HEK293T (cell line): ENCODE results near the gene ZNF655.

Experiments used
- BHLHE40 ChIP-seq: fragments of 450-650 bp; IDR thresholded peaks from 2 replicates; pipeline ENCODE4 v1.6.1; 2016; ENCODE audit warnings: mild to moderate bottlenecking, moderate library complexity, borderline replicate concordance
- FOXK2 ChIP-seq: fragments of 450-650 bp; IDR thresholded peaks from 2 replicates; pipeline ENCODE4 v1.6.1; 2016; ENCODE audit warnings: mild to moderate bottlenecking
- FOXM1 ChIP-seq: fragments of 450-650 bp; IDR thresholded peaks from 2 replicates; pipeline ENCODE4 v1.6.1; 2017; ENCODE audit warnings: mild to moderate bottlenecking, borderline replicate concordance
- HDGF ChIP-seq: fragments of 450-650 bp; IDR thresholded peaks from 2 replicates; pipeline ENCODE4 v1.6.1; 2017; ENCODE audit warnings: antibody characterized with exemption, borderline replicate concordance
- NFRKB ChIP-seq: fragments of 450-650 bp; IDR thresholded peaks from 2 replicates; pipeline ENCODE4 v1.6.1; 2016; ENCODE audit warnings: mild to moderate bottlenecking, moderate library complexity
- SP1 ChIP-seq: fragments of 450-650 bp; IDR thresholded peaks from 2 replicates; pipeline ENCODE4 v1.6.1; 2017
- SUZ12 ChIP-seq: fragments of 450-650 bp; IDR thresholded peaks from 2 replicates; pipeline ENCODE4 v1.6.1; 2016; ENCODE audit warnings: mild to moderate bottlenecking
- TARDBP ChIP-seq: fragments of 450-650 bp; IDR thresholded peaks from 2 replicates; pipeline ENCODE4 v1.6.1; 2016
- TF ChIP-seq, protein P1 (sequence below): fragments of 450-650 bp; IDR thresholded peaks from 2 replicates; pipeline ENCODE4 v1.6.1; 2016

DNA sequence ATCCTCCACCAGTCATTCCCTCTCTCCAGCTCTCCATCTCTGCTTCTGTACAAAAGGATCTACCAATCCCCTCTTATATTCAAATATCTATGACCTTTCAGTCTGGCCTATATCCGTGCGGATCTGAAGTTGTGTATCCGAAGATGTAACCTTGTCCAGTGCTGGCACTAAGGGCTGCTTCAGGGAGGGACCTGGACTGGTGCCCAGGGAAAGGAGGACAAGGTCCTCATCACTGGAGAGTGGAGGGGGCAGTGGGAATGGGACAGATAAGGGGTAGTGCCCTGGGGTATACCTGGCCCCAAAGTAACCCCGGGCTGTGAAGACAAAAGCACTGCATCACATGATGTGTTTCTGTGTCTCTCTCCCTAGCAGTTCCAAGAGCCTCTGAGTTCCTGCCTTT, 41.4 kb downstream of the ZNF655 start:
- TF ChIP-seq NFRKB: no peak
- no peak for TF ChIP-seq FOXM1
- TF ChIP-seq SP1: no peak
- TF ChIP-seq, protein P1, sequence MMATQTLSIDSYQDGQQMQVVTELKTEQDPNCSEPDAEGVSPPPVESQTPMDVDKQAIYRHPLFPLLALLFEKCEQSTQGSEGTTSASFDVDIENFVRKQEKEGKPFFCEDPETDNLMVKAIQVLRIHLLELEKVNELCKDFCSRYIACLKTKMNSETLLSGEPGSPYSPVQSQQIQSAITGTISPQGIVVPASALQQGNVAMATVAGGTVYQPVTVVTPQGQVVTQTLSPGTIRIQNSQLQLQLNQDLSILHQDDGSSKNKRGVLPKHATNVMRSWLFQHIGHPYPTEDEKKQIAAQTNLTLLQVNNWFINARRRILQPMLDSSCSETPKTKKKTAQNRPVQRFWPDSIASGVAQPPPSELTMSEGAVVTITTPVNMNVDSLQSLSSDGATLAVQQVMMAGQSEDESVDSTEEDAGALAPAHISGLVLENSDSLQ: no peak
- TF ChIP-seq BHLHE40: no peak
- no peak for TF ChIP-seq FOXK2
- TF ChIP-seq TARDBP: no peak
- TF ChIP-seq SUZ12: no peak
- no peak for TF ChIP-seq HDGF
